ENCODE results near the gene ANKH.

ANKH gene

GRCh38 chr5:14790911-14791310 lies 80.7 kb downstream of the ANKH start:
- DNase-seq (ENCODE audit: low read depth in 2 of 2), result no peak

DNA sequence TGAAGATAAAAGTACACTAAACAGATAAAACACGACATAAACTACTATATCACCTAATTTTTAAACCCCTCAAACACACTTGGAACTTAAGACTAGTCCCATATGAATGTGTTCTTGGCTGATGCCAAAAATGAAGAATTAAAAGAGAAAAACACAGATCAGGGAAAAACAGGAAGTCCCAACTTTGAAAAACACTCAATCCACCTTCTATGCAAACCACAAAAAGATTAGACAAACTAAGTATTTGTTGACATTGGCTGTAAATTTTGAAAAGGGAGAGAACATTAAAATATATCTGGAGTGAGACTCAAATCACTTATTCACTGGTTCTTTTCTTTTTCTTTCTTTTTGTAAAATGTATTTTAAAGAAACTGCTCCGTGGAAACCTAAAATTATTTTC lies 81.4 kb downstream of the ANKH start:
- DNase-seq (ENCODE audit: low read depth in 2 of 2), result no peak

DNA sequence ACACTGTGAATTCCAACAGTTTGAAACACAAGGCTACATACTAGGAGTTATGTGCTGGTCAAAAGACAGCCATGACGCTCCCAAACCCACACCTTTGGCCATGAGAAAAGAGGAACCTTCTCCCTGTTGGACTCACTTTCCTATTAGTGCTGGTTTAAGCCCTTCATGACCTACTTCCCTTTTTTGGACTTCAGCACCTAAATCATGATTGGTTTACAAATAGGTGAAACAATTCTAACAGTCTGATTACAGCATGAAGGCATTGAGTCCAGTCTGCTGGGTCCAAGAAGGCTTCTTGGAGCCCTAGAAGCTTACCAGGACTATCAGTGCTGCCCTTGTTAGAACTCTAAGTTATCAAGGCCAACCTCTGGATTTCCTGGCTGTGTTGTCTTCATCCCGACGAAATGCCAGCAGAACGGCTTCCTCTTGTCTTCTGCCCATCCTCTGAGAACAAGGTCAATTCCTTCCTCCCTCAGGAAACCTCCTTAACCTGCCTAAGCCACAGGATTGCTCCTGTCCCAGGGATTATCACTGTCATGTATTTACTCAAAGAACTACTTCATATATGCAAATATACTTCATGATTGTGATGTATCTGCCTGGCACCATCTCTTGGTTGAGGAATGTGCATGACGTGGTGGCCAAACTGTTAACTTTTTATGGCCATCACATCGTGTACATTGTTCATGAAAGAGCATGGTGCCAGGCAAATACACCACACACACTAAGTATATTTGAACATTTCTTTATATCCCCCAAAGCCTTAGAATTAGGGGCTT lies 83.6 kb downstream of the ANKH start:
- no peak for DNase-seq (ENCODE audit: low read depth in 2 of 2)

DNA sequence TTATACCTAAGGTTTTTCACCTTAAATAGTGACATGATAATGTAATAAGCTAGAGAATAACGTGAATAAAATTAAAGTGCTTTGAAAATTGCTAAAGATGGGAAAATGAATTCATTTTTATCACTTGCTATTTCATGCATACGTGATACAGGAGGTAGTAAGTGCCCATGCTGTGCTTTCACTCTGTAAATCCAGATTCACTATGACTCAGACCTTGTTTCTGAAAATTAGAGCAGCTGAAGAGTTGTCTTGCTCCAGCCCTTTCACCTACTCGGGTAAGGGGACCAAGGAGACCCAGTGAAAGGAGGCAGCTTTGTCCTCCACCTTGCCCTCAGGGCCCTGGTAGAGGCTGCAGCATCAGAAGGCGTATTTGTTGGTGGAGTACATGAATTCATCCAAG lies 87.9 kb downstream of the ANKH start:
- DNase-seq (ENCODE audit: low read depth in 2 of 2), result no peak

GRCh38 chr5:14782591-14782990 lies 89.0 kb downstream of the ANKH start:
- no peak for DNase-seq (ENCODE audit: low read depth in 2 of 2)

GRCh38 chr5:14781106-14781505 lies 90.5 kb downstream of the ANKH start:
- no peak for DNase-seq (ENCODE audit: low read depth in 2 of 2)

GRCh38 chr5:14779975-14780374 lies 91.6 kb downstream of the ANKH start:
- DNase-seq (ENCODE audit: low read depth in 2 of 2), result no peak

DNA sequence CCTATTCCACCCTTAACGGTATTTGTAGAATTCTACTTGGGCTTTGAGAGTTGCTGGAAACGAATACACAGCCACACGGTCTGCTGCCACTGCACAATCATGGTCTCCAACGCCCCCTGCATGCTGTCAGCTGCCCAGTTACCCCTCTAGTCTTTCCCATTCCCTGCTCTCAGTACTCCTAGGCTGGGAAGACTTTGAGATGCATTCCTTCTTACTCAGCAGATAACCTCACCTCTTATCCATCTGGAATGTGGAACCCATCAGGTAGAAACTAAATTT lies 92.8 kb downstream of the ANKH start:
- no peak for DNase-seq (ENCODE audit: low read depth in 2 of 2)

GRCh38 chr5:14777932-14778791 lies 93.4 kb downstream of the ANKH start:
- DNase-seq (ENCODE audit: low read depth in 2 of 2), result no peak

- DNase-seq (ENCODE audit: low read depth in 2 of 2), result no peak
These were observed 94.4 kb downstream of the ANKH start for GRCh38 chr5:14777187-14777586.

GRCh38 chr5:14776602-14777001 lies 95.0 kb downstream of the ANKH start:
- no peak for DNase-seq (ENCODE audit: low read depth in 2 of 2)

DNA sequence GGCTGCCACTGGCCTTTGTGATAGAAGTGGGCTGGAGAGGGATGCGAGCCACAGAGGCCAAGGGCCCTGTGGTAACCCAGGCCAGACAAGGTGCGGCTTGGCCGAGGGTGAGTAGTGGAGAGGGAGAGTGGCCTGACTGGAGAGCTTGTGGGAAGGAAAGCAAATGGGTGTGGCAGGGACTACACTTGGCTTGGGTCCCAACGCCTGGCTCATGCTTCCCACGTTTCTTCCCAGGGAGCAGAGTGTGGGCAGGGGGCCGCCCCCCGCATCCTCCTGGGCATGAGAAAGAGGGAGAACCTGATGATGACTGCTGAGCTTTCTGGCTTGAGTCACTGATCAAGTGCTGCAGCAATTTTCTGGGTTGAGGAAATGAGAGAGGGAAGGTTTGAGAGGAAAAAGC lies 95.7 kb downstream of the ANKH start:
- no peak for DNase-seq (ENCODE audit: low read depth in 2 of 2)

DNA sequence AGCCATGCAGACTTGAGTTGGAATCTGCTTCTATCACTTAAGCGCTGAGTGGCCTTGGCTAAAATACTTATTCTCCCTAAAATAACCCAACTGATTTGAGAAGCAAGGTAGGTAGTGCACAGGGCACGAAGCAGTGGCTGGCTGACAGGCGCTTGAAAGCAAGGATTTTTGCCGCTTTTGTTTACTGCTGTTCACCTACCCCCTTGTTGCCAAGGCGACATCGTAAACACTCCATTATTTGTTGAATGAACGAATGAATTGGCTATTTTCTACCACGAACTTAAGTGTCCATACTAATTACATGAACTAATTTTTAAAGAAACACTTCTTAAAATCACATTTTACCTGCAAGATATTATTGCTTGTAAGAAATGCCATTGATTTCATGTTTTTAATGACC lies 98.0 kb downstream of the ANKH start:
- no peak for DNase-seq (ENCODE audit: low read depth in 2 of 2)

GRCh38 chr5:14771972-14772371 lies 99.6 kb downstream of the ANKH start:
- DNase-seq (ENCODE audit: low read depth in 2 of 2), result no peak

DNA sequence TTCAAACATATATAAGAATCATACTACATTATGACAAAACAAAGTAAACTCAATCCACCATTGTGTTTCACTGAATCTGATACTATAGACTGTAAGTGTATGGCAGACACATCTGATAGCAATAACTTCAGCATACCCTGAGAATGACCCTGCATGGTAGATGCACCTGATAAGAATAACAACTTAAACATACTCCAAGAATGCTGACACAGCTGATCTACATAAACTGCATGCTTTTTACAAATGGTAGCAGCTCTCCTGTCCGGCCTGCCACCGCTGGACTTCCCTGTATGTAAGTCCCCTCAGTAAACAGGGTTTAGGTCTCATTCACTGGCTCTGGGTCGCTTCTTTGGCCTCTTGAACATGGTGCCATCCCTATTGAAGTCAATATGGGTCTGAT lies 100.4 kb downstream of the ANKH start:
- no peak for DNase-seq (ENCODE audit: low read depth in 2 of 2)

GRCh38 chr5:14768508-14769365 lies 102.8 kb downstream of the ANKH start:
- no peak for DNase-seq (ENCODE audit: low read depth in 2 of 2)

GRCh38 chr5:14767735-14768507 lies 103.7 kb downstream of the ANKH start:
- DNase-seq (ENCODE audit: low read depth in 2 of 2), result no peak

DNA sequence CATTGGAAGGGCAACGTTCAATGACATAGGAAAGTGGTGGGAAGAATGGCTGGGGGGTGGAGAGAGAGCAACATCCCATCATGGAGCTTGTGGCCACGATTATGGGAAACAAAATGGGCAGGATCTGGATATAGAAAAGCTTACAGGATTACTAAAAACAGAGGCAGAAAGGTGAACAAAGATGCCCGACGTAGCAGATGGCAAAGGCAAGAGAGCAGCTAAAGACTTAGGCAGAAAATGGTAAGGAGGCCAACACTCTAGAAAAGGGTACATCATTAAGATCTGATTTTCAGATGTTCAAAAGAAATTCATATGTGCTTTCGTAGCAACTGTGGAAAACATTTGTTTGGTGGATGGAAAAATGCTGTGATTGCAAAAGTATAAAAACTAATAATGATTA lies 104.5 kb downstream of the ANKH start:
- no peak for DNase-seq (ENCODE audit: low read depth in 2 of 2)

- DNase-seq (ENCODE audit: low read depth in 2 of 2), result no peak
These were observed 105.0 kb downstream of the ANKH start for GRCh38 chr5:14766584-14766983.

- no peak for DNase-seq (ENCODE audit: low read depth in 2 of 2)
These were observed 106.0 kb downstream of the ANKH start for GRCh38 chr5:14765587-14765986.

DNA sequence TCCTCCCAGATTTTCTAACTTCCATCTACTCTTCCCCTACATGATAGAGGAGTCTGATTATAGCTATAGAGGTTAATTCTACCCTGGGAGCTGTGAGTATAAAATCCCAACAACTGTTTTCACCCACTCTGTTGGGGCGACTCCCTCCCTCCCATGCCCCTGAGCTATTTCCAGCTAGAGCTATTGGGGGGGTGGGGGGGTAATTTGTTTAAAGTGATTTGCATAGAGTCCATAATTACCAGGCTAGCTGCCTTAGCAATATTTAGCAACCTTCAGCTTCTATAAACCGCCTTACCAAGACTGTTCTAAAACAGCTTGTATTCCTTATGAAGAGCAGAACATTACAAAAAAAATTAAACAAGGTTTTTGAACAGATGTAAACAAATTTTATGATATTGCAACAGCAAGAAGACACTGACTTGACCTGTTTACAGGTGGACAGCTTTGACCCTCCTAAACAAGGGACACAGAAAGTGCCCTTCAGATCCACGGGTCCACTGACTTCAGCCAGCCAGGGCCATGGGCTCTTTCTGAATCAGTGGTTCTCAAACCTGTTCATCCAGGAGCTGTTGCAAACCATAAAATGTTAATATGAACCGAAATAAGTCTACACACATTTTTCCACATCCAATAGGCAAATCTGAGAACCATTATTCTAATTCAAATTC lies 108.9 kb downstream of the ANKH start:
- DNase-seq (ENCODE audit: low read depth in 2 of 2), result no peak
